22Rv1 (cell line): ENCODE measurements around the gene DHX15.
A peak's percentile ranks its signal among the peaks of the same experiment; 100 is the strongest.

Experiments
- H3K27ac ChIP-seq: fragments of 450-650 bp; 2 replicates; pipeline ENCODE4 v1.5.1; 2017
- ZFX ChIP-seq: fragments of 450-650 bp; IDR thresholded peaks from 2 replicates; pipeline ENCODE4 v1.6.1; 2017; ENCODE audit warnings: antibody characterized with exemption, borderline replicate concordance
- TF ChIP-seq, protein P1 (sequence below): fragments of 450-650 bp; IDR thresholded peaks from 2 replicates; pipeline ENCODE4 v1.5.1; 2017; ENCODE audit warnings: mild to moderate bottlenecking

Gene DHX15

DNA sequence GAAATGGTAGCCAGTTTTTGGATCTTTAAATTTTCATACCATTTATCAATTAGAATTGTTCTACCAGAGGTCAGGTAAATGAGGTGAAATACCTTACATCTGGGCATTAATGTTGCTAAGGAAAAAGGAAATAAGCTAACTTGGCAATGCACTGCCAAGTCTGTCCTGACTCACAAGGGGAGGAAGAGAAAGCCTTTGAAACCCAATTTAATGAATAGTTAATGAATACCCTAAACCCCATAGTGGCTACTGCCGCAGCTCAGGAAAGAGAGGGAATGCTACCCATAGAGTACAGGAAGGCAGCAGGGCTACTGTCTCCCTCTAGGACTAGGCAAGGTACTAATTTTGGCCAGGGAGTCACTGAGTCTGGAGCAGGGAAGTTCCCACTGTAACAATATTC, 16.8 kb upstream of the DHX15 start:
- TF ChIP-seq, protein P1, sequence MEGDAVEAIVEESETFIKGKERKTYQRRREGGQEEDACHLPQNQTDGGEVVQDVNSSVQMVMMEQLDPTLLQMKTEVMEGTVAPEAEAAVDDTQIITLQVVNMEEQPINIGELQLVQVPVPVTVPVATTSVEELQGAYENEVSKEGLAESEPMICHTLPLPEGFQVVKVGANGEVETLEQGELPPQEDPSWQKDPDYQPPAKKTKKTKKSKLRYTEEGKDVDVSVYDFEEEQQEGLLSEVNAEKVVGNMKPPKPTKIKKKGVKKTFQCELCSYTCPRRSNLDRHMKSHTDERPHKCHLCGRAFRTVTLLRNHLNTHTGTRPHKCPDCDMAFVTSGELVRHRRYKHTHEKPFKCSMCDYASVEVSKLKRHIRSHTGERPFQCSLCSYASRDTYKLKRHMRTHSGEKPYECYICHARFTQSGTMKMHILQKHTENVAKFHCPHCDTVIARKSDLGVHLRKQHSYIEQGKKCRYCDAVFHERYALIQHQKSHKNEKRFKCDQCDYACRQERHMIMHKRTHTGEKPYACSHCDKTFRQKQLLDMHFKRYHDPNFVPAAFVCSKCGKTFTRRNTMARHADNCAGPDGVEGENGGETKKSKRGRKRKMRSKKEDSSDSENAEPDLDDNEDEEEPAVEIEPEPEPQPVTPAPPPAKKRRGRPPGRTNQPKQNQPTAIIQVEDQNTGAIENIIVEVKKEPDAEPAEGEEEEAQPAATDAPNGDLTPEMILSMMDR, result no peak
- TF ChIP-seq ZFX, result no peak
- no peak overlapping the region for H3K27ac ChIP-seq

DNA sequence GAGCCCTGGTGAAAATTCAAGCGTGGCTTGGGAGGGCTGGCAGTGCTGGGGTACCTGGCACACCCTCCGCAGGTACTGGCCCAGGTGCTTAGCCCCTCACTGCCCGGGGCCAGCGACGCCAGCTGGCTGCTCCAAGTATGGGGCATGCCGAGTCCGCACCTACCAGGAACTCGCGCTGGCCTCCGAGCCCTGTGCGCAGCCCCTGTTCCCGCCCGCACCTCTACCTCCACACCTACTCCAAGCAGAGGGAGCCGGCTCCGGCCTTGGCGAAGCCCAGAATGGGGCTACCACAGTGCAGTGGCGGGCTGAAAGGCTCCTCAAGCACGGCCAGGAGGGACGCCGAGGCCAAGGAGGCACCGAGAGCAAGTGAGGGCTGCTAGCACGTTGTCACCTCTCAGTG, 14.9 kb upstream of the DHX15 start:
- peak overlapping the region; percentile 89 for H3K27ac ChIP-seq
- TF ChIP-seq, protein P1, result no peak

- TF ChIP-seq, protein P1, result no peak
- TF ChIP-seq ZFX, result no peak
- peak overlapping the region; percentile 89 for H3K27ac ChIP-seq
Measured at GRCh38 chr4:24598025-24598424, 13.7 kb upstream of the DHX15 start.

DNA sequence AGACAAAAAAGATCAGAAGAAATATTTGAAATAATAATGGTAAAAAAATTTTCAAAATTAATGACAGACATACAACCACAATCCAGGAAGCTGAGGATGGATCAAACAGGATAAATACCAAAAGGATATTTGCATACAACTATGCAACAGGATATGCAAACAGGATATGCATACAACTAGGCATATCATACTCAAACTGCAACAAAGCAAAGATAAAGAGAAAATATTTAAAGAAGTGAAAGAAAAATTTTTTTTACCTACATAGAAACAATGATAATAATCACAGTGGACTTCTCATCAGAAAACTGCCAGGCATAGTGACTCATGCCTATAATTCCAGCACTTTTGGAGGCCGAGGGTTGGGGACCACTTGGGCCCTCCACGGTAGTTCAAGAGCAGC, 11.3 kb upstream of the DHX15 start:
- TF ChIP-seq, protein P1, result no peak
- TF ChIP-seq ZFX, result no peak
- H3K27ac ChIP-seq, result peak overlapping the region; percentile 89

GRCh38 chr4:24594887-24595286, 10.5 kb upstream of the DHX15 start:
- peak overlapping the region; percentile 89 for H3K27ac ChIP-seq

DNA sequence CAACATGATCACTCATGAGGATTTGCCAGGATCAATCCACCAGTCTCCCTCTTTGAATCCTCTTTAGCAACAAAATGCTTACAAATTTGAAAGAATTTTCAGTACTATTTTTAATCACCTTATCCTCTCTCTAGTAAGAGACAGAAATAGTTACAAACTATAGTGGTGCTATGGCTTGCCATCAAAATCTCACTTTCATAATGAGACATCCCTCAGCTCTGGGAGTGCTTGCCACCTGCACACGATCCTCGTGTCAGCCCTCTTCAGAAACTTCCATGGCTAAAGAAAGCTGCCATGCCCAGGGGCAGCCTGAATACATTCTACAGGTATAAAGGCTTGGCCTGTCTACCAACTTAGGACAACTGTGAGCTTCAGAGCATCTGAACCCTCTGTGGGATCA, 5.1 kb upstream of the DHX15 start:
- TF ChIP-seq, protein P1, result no peak
- TF ChIP-seq ZFX, result no peak
- no peak overlapping the region for H3K27ac ChIP-seq

More at GRCh38 chr4:24594887-24595286, 10.5 kb upstream of the DHX15 start:
- TF ChIP-seq, protein P1, result no peak
- no peak for TF ChIP-seq ZFX

GRCh38 chr4:24588216-24588954, 4.0 kb upstream of the DHX15 start:
- no peak for TF ChIP-seq ZFX
- TF ChIP-seq, protein P1, result no peak

More at GRCh38 chr4:24588216-24588954, 4.0 kb upstream of the DHX15 start:
- no peak overlapping the region for H3K27ac ChIP-seq
